Liver (tissue), 9 donors: ENCODE results near the gene GIMAP7. TPM values are rescaled to one million over a fixed set of nuclear protein-coding genes. Genes with fewer than 3 reads are reported as not detected.

ENCODE experiments used
- DNase-seq: peaks from one replicate; pipeline ENCODE4 v3.0.0-alpha.2; 2017; ENCODE audit warnings: low spot score
- H3K27ac ChIP-seq, 2 donors: one replicate each; pipeline ENCODE4 v1.7.0; 2013; ENCODE audit warnings: inconsistent platforms in 2 of 2, low read length in 2 of 2, control low read depth in 1 of 2, low read depth in 1 of 2, mild to moderate bottlenecking in 1 of 2
- H3K27me3 ChIP-seq, 4 donors: one replicate each; pipeline versions ENCODE4 v1.6.1 to v1.7.0; 2013; ENCODE audit warnings: low read length in 3 of 4, inconsistent platforms in 1 of 4, mild to moderate bottlenecking in 1 of 4, moderate library complexity in 1 of 4; ENCODE audit not compliant: control insufficient read depth in 4 of 4, insufficient read depth in 4 of 4
- H3K36me3 ChIP-seq, 4 donors: one replicate each; pipeline versions ENCODE4 v1.6.1 to v1.7.0; 2013; ENCODE audit warnings: low read length in 3 of 4, mild to moderate bottlenecking in 3 of 4, low read depth in 1 of 4, moderate library complexity in 1 of 4; ENCODE audit not compliant: control insufficient read depth in 4 of 4, insufficient read depth in 3 of 4
- H3K4me1 ChIP-seq, 4 donors: one replicate each; pipeline versions ENCODE4 v1.6.1 to v1.7.0; 2013; ENCODE audit warnings: low read length in 3 of 4, mild to moderate bottlenecking in 3 of 4, moderate library complexity in 1 of 4; ENCODE audit not compliant: control insufficient read depth in 4 of 4, insufficient read depth in 4 of 4
- H3K4me3 ChIP-seq, 3 donors: one replicate each; pipeline versions ENCODE4 v1.6.1 to v1.7.0; 2013; ENCODE audit warnings: low read length in 3 of 3, control low read depth in 1 of 3, low read depth in 1 of 3, mild to moderate bottlenecking in 1 of 3
- H3K9ac ChIP-seq, 2 donors: one replicate each; pipeline ENCODE4 v1.7.0; 2013; ENCODE audit warnings: low read length in 2 of 2, mild to moderate bottlenecking in 2 of 2, moderate library complexity in 2 of 2, control low read depth in 1 of 2, low read depth in 1 of 2
- H3K9me3 ChIP-seq, 4 donors: one replicate each; pipeline versions ENCODE4 v1.6.1 to v1.7.0; 2013; ENCODE audit warnings: low read length in 3 of 4; ENCODE audit not compliant: control insufficient read depth in 4 of 4
- ATF3 ChIP-seq: IDR thresholded peaks from 2 replicates; pipeline ENCODE4 v1.6.1; 2016; ENCODE audit warnings: antibody characterized with exemption
- FOXA1 ChIP-seq: IDR thresholded peaks from 2 replicates; pipeline ENCODE4 v1.6.1; 2016; ENCODE audit warnings: antibody characterized with exemption
- FOXA2 ChIP-seq: IDR thresholded peaks from 2 replicates; pipeline ENCODE4 v1.6.1; 2016; ENCODE audit warnings: antibody characterized with exemption
- GABPA ChIP-seq, 2 donors: IDR thresholded peaks in 1 of 2; conservative IDR thresholded peaks in 1 of 2; 2 replicates each; pipeline ENCODE4 v1.6.1; 2016; ENCODE audit warnings: antibody characterized with exemption in 2 of 2, mild to moderate bottlenecking in 1 of 2, moderate library complexity in 1 of 2
- HNF4A ChIP-seq, 2 donors: conservative IDR thresholded peaks; 2 replicates each; pipeline ENCODE4 v1.6.1; 2016; ENCODE audit warnings: antibody characterized with exemption in 2 of 2, mild to moderate bottlenecking in 2 of 2
- HNF4G ChIP-seq: IDR thresholded peaks from 2 replicates; pipeline ENCODE4 v1.6.1; 2016; ENCODE audit warnings: antibody characterized with exemption
- JUND ChIP-seq, 2 donors: IDR thresholded peaks; 2 replicates each; pipeline ENCODE4 v1.6.1; 2016; ENCODE audit warnings: antibody characterized with exemption in 2 of 2
- MAX ChIP-seq: IDR thresholded peaks from 2 replicates; pipeline ENCODE4 v1.6.1; 2016; ENCODE audit warnings: antibody characterized with exemption
- NR2F2 ChIP-seq: IDR thresholded peaks from 2 replicates; pipeline ENCODE4 v1.6.1; 2016; ENCODE audit warnings: antibody characterized with exemption
- RAD21 ChIP-seq, 2 donors: IDR thresholded peaks; 2 replicates each; pipeline ENCODE4 v1.6.1; 2016; ENCODE audit warnings: antibody characterized with exemption in 2 of 2, mild to moderate bottlenecking in 2 of 2
- REST ChIP-seq: IDR thresholded peaks from 2 replicates; pipeline ENCODE4 v1.6.1; 2016; ENCODE audit warnings: antibody characterized with exemption, mild to moderate bottlenecking
- RXRA ChIP-seq, 2 donors: IDR thresholded peaks; 2 replicates each; pipeline ENCODE4 v1.6.1; 2017 to 2018; ENCODE audit warnings: antibody characterized with exemption in 2 of 2, mild to moderate bottlenecking in 1 of 2
- TAF1 ChIP-seq: conservative IDR thresholded peaks from 2 replicates; pipeline ENCODE4 v1.6.1; 2016; ENCODE audit warnings: antibody characterized with exemption, mild to moderate bottlenecking
- YY1 ChIP-seq: IDR thresholded peaks from 2 replicates; pipeline ENCODE4 v1.6.1; 2016; ENCODE audit warnings: antibody characterized with exemption, mild to moderate bottlenecking
- WGBS: extraction: QIAGEN DNeasy Blood & Tissue Kit; methylation state at CpG from one replicate; pipeline ENCODE4 v1.1.7; 2013; 5-methylcytosine and 5-hydroxymethylcytosine counted together
- polyA plus RNA-seq, 2 donors: library from polyadenylated mRNA; stranded (reverse) in 1 of 2; unstranded in 1 of 2; fragments of 200-250 nt in 1 of 2; fragments of >200 nt in 1 of 2; fragmentation: Nextera tagmentation in 1 of 2; extraction: Ambion mirVana in 1 of 2; gene quantifications; one replicate each; pipeline versions ENCODE4 v1.2.1 to v1.2.3, GENCODE V29; 2013 to 2015
- total RNA-seq, 2 donors: library from RNA; depleted of rRNA; stranded (reverse); fragments of >200 nt; gene quantifications; one replicate each; pipeline ENCODE4 v1.2.3, GENCODE V29; 2014
- TF ChIP-seq, protein P1 (sequence below): IDR thresholded peaks from 2 replicates; pipeline ENCODE4 v1.6.1; 2016; ENCODE audit warnings: antibody characterized with exemption
- TF ChIP-seq, protein P2 (sequence below): fragments of 150-350 bp; IDR thresholded peaks from 2 replicates; pipeline ENCODE4 v1.5.1; 2017; ENCODE audit warnings: improper control_type of control experiment, low read depth, low read length; ENCODE audit not compliant: missing input control
- donor health status: healthy.
- donor health status: healthy.
- donor health status: healthy.
- donor health status: healthy.
- donor health status: healthy.

GIMAP7 gene
- total and polyA plus RNA-seq, 4 donors, result 4.8 to 12.8 (median 10.5) TPM

DNA sequence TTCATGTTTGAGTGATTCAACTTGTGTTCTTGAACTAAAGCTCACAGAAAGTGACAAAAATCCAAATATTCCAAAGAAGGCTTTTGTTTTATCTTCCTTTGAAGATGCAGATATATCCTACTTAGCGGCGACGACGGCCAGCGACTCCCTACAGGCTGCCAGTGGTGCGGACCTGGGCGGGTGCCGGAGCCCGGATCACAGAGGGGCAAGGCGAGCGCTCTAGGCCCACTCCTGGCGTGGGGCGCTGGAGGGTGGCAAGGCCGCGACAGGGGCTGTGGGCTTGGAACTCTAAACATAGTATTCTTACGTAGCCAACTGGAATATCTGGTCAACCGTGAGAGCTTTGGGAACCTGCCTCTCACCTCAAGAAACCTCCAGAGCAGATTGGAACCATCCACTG is 914 bp upstream of the GIMAP7 start:
- peak overlapping the region in 1 of 2 donors; percentile 29 for H3K27ac ChIP-seq
- no peaks in the 10 kb centered on the region for H3K9me3 ChIP-seq
- H3K27me3 ChIP-seq, result no peaks in the 10 kb centered on the region
- 97% methylated on average over 17 of the region's 17 CpGs for WGBS
- no peaks in the 10 kb centered on the region for H3K4me1 ChIP-seq
- DNase-seq, result no peak
- no peak overlapping the region for H3K9ac ChIP-seq
- TF ChIP-seq NR2F2 (no peak), REST (no peak), RAD21 (IDR thresholded peaks at IDR 0.05) (no peak), FOXA2 (no peak), JUND (IDR thresholded peaks at IDR 0.05) (no peak), HNF4G (no peak), ATF3 (no peak), GABPA (IDR thresholded peaks at IDR 0.05 in 1 of 2, conservative IDR thresholded peaks at IDR 0.05 in 1 of 2) (no peak), YY1 (no peak), TAF1 (no peak), FOXA1 (no peak), RXRA (IDR thresholded peaks at IDR 0.05) (no peak), HNF4A (conservative IDR thresholded peaks at IDR 0.05) (no peak), MAX (no peak)
- TF ChIP-seq, protein P1, sequence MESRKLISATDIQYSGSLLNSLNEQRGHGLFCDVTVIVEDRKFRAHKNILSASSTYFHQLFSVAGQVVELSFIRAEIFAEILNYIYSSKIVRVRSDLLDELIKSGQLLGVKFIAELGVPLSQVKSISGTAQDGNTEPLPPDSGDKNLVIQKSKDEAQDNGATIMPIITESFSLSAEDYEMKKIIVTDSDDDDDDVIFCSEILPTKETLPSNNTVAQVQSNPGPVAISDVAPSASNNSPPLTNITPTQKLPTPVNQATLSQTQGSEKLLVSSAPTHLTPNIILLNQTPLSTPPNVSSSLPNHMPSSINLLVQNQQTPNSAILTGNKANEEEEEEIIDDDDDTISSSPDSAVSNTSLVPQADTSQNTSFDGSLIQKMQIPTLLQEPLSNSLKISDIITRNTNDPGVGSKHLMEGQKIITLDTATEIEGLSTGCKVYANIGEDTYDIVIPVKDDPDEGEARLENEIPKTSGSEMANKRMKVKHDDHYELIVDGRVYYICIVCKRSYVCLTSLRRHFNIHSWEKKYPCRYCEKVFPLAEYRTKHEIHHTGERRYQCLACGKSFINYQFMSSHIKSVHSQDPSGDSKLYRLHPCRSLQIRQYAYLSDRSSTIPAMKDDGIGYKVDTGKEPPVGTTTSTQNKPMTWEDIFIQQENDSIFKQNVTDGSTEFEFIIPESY, result no peak
- TF ChIP-seq, protein P2, sequence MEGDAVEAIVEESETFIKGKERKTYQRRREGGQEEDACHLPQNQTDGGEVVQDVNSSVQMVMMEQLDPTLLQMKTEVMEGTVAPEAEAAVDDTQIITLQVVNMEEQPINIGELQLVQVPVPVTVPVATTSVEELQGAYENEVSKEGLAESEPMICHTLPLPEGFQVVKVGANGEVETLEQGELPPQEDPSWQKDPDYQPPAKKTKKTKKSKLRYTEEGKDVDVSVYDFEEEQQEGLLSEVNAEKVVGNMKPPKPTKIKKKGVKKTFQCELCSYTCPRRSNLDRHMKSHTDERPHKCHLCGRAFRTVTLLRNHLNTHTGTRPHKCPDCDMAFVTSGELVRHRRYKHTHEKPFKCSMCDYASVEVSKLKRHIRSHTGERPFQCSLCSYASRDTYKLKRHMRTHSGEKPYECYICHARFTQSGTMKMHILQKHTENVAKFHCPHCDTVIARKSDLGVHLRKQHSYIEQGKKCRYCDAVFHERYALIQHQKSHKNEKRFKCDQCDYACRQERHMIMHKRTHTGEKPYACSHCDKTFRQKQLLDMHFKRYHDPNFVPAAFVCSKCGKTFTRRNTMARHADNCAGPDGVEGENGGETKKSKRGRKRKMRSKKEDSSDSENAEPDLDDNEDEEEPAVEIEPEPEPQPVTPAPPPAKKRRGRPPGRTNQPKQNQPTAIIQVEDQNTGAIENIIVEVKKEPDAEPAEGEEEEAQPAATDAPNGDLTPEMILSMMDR, result no peak
- H3K4me3 ChIP-seq, result no peak overlapping the region
- H3K36me3 ChIP-seq, result no peaks in the 10 kb centered on the region
